CD4-positive, alpha-beta T cell treated with Interleukin-21 for 1 hour (primary cell): Measurements from ENCODE around the gene CEP112.
"Not testable (repeated sequence)": the region's sequence is repeated elsewhere in the genome, so short reads cannot be mapped to it uniquely, and the experiment has no call there.

ENCODE experiments used
- DNase-seq: peaks from one replicate; pipeline ENCODE4 v3.0.0-alpha.2; 2020

CEP112 gene

DNA sequence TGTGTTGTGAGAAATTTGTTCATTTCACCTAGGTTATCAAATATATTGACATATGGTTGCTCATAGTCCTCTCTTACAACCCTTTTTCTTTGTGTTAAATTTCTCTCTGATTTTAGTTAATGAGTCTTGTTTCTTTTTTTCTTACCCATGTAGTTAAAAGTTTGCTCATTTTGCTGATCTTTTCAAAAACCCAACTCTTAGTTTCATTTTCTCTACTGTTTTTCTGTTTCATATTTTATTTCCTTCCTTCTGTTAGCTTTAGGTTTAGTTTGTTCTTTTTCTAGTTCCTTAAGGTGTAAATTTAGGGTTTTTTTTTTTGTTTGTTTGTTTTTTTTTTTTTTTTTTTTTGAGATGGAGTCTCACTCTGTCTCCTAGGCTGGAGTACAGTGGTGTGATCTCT, 42.4 kb downstream of the CEP112 start:
- no peak for DNase-seq

DNA sequence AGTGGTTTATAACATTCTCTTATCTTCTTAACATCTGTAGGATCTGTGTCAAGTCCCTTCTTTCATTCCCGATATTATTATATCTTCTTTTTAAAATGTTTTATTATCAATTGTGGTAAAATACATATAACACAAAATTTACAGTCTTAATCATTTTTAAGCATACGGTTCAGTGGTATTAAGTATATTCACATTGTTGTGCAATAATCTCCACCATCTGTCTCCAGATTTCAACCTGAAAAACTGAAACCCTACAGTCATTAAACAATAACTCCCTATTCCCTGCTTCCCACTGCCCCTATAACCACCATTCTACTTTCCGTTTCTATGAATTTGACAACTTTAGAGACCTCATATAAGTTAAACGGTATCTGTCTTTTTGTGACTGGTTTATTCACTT, 45.5 kb downstream of the CEP112 start:
- no peak for DNase-seq

DNA sequence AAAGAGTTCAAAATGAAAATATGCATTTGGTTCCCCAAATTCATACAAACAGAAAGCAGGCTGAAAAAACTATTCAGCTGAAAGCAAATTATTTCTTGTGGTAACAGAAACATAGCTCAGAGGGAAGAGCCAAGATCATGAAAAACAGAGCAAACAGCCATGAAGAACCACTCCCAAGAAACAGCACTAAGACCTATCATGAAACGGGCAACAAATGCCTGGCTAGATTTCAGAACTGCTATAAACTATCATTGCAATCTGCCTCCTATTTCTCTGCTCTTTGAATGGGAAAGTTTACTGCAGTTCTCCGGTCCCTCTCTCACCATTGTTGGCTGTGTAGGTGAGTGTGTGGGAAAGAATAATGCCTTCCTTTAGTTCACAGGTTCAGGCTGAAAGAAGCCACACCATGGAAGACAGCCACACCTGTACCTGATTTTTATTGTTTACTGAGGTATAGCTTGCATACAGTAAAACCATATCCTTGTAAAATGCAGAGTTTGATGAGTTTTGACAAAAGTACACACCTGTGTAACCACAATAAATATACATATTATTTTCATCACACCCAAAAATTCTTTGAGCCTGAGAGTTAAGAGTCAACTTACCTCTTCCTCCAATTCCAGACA, 48.2 kb downstream of the CEP112 start:
- no peak for DNase-seq

DNA sequence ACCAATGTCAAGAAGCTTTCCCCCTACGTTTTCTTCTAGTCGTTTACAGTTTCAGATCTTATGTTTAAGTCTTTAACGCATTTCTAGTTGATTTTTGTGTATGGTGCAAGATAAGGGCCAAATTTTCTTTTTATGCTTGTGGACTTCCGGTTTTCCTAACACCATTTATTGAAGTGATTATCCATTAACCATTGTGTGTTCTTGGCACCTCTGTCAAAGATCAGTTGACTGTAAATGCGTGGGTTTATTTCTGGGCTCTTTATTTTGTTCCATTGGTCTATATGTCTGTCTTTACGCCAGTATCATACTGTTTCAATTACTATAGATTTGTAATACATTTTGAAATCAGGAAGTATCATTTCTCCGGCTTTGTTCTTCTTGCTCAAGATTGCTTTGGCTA, 49.5 kb downstream of the CEP112 start:
- no peak for DNase-seq

DNA sequence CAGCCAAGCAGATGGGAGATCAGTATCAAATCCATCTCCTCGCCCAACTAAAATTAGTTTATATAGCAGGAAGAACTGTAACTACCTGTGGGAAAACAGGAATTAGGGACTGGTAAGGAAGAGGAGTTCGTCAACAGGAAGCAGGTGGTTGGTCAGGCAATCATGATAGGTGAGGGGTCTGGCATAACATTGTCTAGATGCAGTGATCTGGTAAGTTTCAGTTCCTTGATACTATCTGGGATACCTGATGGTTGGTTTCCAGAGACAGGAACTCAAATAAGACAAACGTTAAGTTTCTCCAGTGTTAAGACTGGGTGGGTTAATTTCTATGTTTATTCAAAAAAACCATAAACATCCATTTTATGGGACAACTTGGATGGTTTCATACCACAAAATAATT, 53.8 kb downstream of the CEP112 start:
- no peak for DNase-seq

DNA sequence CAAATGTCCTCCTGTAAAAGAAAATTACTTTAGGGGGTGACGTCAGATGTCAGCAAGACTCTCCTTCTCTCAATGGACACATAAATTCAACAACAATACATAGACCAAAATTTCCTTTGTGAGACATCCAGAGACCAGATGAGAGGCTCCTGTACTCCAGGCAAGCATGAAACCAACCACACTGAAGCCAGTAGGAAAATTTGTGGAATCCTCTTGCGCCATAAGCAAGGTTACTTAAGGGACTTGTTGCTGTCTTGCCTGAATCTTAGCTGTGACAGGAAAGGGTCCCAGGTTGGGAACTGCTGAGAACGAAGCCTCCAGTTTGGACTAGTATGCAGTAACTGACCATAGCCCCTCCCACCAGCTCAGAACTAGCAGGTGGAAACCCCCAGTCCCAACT, 56.0 kb downstream of the CEP112 start:
- no peak for DNase-seq

DNA sequence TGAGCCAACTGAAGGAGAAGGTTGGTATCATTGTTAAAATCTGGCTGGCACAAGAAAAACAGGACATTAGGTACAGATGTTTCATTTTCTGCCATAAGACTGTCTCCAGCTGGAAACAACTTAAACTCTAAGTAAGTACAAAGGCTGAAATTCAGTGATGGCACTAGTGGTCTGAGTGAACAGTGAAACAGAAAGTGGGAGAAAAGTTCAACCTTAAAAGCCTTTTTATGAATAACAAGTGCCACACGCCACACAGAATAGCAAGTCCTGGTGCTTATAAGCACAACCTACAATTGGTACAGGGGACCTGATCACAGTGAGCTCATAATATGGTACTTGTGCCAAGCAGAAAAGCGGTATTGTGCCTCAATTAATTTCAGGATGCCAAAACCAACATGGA, 56.7 kb downstream of the CEP112 start:
- DNase-seq: no peak

DNA sequence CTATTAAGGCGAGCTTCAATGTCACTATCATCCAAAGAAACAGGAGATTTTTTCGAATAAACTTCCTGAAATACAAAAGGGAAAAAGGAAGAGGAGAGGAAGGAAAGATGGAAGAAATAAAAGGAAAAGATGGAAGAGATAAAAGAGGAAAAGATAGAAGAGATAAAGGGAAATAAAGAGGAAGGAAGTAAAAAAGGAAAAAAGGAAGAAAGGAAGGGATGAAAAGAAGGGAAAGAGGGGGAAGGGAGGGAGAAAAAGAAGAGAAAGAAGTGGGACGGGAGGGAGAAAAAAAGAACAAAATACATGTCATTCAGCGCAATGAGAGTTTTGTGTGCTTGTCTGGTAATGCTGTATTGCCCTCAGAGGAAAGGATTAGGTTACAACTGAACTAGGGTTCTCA, 62.2 kb downstream of the CEP112 start:
- no peak for DNase-seq

DNA sequence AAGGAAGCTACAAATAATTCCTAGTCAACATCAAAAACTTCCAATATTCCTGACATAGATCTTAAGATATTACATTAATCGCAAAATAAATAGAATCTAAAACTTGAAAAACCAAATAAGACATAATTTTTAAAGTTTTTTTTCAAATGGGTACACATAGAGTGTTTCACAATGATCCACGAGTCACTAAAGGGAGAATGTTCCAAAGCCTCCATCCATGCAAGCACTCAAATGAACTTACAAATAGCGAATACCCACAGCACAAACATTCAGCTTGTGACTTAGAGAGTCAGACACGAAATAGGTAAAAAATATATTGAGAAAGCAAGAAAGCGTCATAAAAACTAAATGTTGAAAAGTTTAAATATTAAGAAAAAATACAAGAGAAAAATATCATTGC, 65.7 kb downstream of the CEP112 start:
- no peak for DNase-seq

DNA sequence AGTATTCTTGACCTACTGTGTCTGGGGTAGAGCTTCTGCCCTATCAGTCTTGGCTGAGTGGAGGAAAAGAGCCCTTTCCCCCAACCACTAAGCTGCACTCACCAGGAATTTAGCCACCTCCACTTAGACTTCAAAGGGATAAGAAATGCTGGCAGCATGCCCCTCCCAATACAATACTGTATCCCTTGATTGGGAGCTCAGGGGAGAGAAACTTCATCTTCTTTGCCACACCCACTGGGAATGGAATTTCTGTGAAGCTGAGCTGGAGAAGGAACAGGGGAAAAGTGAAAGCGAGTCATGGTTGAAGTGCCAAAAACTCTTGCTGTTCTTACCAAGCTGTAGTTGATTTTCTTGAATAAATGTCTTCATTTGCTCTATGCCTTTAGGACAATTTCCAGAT, 68.8 kb downstream of the CEP112 start:
- no peak for DNase-seq

DNA sequence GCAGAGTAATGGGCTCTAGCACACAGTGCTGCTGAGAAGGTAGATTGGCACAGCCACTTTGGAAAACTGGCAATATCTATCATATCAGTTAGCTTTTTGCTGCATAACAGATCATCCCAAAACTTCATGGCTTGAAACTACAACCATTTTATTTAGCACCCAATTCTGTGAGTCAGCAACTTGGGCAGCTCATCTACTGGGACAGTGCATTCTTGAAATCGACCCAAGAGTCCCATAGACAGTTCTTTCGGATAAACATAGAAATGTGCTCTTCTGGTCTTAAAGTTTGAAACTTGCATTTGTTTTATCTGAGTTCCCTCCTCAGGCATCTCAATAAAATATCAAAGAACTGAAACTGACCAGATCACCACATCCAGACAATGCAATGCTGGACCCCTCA, 76.7 kb downstream of the CEP112 start:
- DNase-seq: no peak

DNA sequence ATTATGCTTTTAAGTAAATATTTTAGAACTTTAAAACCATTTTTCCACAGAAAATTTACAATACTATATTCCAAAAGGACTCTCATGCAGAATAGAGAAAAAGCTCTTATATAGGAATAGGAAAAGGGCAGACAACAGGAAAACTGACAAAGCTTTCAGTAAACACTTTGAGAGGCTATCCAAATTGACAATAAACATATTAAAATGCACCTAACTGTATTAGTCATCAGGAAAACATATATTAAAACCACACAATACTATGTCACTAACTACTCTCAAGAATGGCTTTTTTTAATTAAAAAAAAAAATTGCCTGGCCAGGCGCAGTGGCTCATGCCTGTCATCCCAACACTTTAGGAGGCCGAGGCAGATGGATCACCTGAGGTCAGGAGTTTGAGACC, 77.3 kb downstream of the CEP112 start:
- no peak for DNase-seq

DNA sequence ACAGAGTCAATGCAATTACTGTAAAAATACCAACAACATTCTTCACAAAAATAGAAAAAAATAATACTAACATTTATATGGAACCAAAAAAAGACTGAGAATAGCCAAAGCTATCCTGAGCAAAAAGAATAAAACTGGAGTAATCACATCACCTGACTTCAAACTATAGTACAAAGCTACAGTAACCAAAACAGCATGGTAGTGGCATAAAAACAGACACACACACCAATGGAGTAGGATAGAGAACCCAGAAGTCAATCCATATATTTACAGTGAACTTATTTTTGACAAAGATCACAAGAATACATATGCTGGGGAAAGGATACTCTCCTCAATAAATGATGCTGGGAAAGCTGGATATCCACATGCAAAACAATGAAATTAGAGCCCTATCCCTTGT, 84.2 kb downstream of the CEP112 start:
- DNase-seq: no peak

DNA sequence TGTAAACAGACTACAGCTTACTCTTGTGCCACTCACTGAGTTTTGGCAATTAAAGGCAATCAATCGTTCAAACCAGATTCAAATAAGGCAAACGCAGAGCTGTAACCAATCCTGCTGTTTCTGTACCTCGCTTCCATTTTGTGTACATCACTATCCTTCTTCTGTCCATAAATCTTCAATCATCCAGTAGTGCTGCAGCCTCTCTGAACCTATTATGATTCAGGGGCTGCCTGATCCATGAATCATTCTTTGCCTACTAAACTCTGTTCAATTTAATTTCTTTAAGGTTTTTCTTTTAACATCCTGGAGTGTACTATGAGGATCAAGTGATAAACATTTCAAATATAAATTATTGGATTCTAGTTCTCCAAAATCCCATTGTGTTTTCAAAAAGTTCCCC, 93.9 kb downstream of the CEP112 start:
- DNase-seq: no peak

DNA sequence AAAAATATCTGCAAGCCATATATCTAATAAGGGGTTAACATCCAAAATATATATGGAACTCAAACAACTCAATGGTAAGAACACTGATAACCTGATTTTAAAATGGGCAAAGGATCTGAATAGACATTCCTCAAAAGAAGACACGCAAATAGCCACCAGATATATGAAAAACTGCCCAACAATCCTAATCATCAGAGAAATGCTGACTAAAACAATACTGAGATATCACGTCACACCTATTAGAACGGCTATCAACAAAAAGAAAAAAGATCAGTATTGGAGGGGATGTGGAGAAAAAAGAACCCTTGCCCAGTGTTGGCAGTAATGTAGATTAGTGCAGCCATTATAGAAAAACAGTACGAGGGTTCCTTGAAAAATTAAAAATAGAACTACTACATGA, 97.2 kb downstream of the CEP112 start:
- DNase-seq: no peak

DNA sequence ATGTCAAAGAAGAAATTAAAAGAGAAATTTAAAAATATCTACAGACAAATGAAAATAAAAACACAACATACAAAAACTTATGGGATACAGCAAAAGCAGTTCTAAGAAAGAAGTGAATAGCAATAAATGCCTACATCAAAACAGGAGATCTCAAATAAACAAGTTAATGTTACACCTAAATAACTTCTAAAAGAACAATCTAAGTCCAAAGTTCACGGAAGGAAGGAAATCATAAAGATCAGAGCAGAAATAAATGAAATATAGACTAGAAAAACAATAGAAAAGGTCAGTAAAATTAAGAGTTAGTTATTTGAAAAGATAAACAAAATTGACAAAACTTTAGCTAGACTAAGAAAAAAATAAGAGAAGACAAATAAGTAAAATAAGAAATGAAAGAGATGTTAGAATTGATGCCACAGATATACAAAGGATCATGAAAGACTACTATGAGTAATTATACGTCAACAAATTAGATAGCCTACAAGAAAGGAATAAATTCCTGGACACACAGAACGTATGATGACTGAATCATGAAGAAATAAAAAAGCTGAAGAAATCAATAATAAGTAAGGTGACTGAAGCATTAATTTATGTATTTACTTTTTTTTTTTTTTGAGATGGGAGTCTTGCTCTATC, 100.4 kb downstream of the CEP112 start:
- no peak for DNase-seq

DNA sequence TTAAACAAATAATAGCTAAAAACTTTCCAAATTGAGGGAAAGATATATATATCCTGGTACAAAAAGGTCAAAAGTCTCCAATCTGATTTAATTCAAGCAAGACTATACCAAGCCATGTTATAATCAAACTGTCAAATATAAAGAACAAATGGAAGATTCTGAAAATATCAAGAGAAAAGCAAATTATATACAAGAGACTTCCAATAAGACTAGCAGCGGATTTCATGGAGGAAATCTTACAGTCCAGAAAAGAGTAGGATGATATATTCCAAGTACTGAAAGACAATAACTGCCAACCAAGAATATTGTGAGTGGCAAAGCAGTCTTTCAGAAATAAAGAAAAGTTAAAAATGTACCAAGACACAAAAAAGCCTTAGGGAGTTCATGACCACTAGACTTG, 102.2 kb downstream of the CEP112 start:
- no peak for DNase-seq

DNA sequence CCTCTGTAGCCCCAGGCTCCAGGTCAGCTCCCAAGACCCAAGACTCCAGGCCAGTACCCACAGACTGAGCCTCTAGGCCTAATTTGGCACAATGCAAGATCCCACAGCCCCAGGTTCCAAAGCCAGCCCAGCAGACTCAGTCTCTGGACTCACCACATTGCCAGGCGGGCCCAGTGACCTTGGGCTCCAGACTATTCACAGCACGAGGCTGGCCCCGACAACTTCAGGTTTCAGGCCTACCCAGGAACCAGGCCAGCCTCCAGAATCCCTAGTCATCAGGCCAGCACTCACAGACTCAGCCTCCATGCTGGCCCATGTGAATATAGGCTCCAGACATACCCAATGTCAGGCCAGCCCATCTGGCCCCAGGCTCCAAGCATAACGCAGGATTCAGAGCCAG, 103.8 kb downstream of the CEP112 start:
- no peak for DNase-seq

DNA sequence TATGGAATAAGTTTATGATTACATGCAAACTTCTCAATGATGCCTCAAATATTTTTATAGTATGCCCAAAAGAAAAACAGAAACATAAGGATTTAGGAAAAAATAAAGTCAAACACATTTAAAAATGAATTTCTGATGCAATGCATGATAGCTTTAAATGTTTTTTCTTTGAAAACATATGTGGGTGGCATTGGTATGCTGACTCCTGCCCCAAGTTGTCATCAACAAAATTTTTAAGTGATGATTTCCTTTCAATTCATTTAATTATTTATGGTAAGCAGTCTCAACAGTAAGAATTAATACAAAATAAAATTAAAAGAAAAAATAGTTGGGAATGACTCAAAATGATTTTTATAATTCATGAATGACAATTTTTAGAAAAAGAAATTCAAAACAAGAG, 104.9 kb downstream of the CEP112 start:
- DNase-seq: no peak

DNA sequence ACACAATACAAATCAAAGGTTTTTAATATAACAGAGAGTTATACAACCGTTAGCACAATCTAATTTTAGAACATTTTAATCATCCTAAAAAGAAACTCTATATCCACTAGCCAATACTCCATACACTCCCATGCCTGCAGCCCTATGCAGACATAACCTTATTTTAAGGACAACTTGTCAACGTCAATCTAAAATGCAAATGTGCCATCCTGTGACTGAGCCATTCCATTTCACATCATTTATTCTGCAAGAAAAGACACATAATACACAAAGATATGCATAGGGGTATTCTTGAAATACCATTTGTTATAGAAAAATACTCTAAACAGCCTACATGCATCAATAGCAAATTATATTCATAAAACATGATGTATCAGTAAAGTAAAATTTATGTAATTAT, 106.7 kb downstream of the CEP112 start:
- no peak for DNase-seq

DNA sequence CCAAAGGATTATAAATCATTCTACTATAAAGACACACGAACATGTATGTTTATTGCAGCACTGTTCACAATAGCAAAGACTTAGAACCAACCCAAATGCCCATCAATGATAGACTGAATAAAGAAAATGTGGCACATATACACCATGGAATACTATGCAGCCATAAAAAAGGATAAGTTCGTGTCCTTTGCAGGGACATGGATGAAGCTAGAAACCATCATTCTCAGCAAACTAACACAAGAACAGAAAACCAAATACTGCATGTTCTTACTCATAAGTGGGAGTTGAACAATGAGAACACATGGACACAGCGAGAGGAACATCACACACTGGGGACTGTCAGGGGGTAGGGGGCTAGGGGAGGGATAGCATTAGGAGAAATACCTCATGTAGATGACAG, 111.3 kb downstream of the CEP112 start:
- DNase-seq: not testable (repeated sequence)

DNA sequence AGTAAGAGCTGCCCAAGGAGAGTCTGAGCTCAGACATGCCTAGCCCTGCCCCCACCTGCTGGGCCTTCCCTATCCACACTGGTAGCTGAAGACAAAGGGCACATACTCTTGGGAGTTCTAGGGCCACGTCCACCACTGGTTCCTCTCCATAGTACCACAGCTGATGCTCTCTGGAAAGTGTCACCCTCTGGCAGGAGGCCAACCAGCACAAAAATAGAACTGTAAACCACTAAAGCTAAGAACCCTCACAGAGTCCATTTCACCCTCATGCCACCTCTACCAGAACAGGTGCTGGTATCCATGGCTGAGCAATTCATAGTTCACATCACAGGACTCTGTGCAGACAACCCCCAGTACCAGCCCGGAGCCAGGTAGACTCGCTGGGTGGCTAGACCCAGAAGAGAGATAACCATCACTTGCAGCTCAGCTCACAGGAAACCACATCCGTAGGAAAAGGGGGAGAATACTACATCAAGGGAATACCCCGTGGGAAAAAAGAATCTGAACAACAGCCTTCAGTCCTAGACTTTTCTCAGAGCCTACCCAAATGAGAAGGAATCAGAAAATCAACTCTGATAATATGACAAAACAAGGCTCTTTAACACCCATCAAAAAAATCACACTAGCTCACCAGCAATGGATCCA, 115.3 kb downstream of the CEP112 start:
- DNase-seq: no peak

DNA sequence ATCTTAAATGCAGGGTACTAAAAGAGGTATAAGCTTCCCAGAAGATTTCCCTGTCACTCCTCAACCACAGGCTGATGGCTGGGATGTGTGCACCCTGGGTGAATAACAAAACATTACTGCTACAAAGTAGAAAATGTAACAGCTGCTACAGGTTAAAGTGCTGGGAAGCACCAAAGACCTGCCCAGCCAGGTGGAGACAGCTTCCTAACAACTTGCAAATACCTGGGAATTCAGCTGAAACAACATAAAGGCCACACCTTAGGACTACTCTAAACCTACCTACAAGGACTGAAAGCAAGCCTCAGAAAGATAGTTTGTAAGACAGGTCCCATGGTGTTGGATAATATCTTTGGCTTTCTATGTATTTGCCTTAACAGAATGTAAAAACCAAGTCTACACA, 118.5 kb downstream of the CEP112 start:
- DNase-seq: no peak

DNA sequence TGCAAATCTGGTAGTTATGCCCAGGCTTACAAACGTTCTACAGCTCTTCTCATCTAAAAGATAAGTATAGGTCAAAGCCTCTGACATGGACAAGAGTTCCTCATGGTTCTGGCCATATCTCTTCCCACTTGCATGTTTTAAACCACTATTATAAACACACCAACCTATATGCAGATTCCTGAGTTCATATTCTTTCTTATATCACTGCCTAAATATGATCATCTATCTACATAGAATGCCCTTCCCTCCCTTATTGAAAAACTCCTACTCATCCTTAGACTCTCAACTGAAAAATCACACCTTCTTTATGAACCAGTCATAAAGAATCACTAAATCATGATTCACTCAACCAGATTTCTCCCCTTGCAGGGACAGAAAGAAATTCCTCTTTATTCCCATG, 128.2 kb downstream of the CEP112 start:
- no peak for DNase-seq

DNA sequence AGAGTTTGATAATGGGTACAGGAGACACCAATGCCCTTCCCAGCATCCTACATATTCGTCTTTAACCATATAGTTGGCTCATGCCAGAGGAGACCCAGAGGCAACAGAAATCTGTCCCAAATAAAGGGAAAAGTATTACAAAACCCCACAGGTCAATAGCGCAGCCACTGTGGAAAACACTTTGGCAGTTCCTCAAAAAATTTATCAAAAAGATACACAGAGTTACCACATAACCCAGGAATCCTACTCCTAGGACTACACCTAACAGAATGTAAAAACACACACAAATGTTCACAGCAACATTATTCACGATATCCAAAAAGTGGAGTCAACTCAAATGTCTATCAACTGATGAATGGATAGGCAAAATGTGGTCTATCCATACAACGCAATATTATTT, 135.8 kb downstream of the CEP112 start:
- DNase-seq: no peak
